Breast epithelium (tissue), 4 donors: ENCODE results near the gene SMIM30. TPM values are rescaled to one million over a fixed set of nuclear protein-coding genes. Genes with fewer than 3 reads are reported as not detected.

ENCODE experiments used
- DNase-seq, 2 donors: peaks; one replicate each; pipeline ENCODE4 v3.0.0-alpha.2; 2019; ENCODE audit warnings: low spot score in 2 of 2
- H3K27ac ChIP-seq, 2 donors: fragments of 200-600 bp; sonication (generic) in 1 of 2; one replicate each; pipeline ENCODE4 v1.5.1; 2016 to 2019; ENCODE audit warnings: mild to moderate bottlenecking in 1 of 2
- H3K27me3 ChIP-seq, 2 donors: fragments of 200-600 bp; sonication (generic) in 1 of 2; one replicate each; pipeline versions ENCODE4 v1.5.1 to v1.6.0; 2017 to 2019; ENCODE audit warnings: control low read depth in 1 of 2, mild to moderate bottlenecking in 1 of 2
- H3K36me3 ChIP-seq: fragments of 200-600 bp; one replicate; pipeline ENCODE4 v1.5.1; 2019
- H3K4me1 ChIP-seq, 2 donors: fragments of 200-600 bp; sonication (generic); one replicate each; pipeline ENCODE4 v1.5.1; 2016 to 2019; ENCODE audit warnings: control low read depth in 1 of 2
- H3K4me3 ChIP-seq, 3 donors: fragments of 200-600 bp; sonication (generic); 1 replicate in 2 of 3; 2 replicates in 1 of 3; pipeline ENCODE4 v1.5.1; 2016 to 2019; ENCODE audit warnings: mild to moderate bottlenecking in 3 of 3, moderate library complexity in 2 of 3
- H3K9me3 ChIP-seq, 2 donors: fragments of 200-600 bp; sonication (generic) in 1 of 2; one replicate each; pipeline ENCODE4 v1.5.1; 2016 to 2019; ENCODE audit warnings: control low read depth in 1 of 2
- POLR2A ChIP-seq: fragments of 450-650 bp; IDR thresholded peaks from one replicate; pipeline ENCODE4 v1.6.1; 2016; ENCODE audit warnings: antibody characterized with exemption, mild to moderate bottlenecking, moderate library complexity
- POLR2AphosphoS5 ChIP-seq, 3 donors: sonication (generic); formaldehyde crosslinking; IDR thresholded peaks; one replicate each; pipeline ENCODE4 v1.6.1; 2017; ENCODE audit warnings: antibody characterized with exemption in 3 of 3
- intact Hi-C: fragments of 100-400 bp; cut with DNase I; formaldehyde crosslinking; loops from one replicate; pipeline ENCODE4 v1.15.1; 2023; ENCODE audit warnings: low total_unique reads
- total RNA-seq, 3 donors: library from RNA; depleted of rRNA; stranded (reverse); fragments of >200 nt; gene quantifications; one replicate each; pipeline ENCODE4 v1.1.0, GENCODE V29; 2016
- TF ChIP-seq, protein P1 (sequence below), 3 donors: fragments of 450-650 bp; IDR thresholded peaks; one replicate each; pipeline ENCODE4 v1.5.1; 2016 to 2017; ENCODE audit warnings: antibody characterized with exemption in 3 of 3, mild to moderate bottlenecking in 3 of 3, moderate library complexity in 3 of 3

The SMIM30 gene
- total RNA-seq, 3 donors from 2014 or later, result 32.1 to 42.1 (median 40.8) TPM

DNA sequence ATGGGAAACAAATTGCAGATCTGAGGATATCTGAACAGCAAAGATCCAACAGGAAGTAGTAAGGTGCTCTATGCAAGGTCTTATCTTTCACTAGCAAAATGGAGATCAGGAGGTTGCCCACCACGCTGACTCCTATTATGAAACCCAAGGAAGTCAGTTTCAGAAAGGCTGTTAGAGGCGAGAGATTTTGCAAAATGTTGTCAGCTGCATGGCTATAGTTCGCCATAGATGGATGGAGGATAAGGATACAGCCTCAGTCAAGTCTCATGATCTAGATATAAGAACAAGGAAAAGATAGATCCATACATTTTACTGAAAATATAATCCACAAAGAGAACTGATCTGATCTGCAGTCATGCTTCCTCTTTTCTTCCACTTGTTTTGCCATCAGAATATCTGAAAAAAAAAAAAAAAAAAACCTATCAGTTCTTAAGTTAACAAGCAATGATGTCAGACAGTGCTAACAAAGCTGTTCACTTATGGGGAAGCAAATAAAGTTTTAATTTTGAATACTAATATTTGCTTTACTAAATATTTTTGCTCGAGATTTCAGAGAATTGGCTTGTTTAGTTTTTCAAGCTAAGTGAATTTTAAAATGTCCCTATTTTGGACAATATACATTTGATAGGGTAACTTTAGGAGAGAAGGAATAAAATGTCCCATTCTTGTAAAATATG is 33.7 kb downstream of the SMIM30 start:
- H3K36me3 ChIP-seq, result no peaks in the 10 kb centered on the region
- H3K27ac ChIP-seq, result no peak overlapping the region
- H3K9me3 ChIP-seq, result no peaks in the 10 kb centered on the region
- H3K27me3 ChIP-seq, result peaks cover 0 to 9% of the 10 kb centered on the region in 2 donors
- no peak overlapping the region for H3K4me3 ChIP-seq
- TF ChIP-seq POLR2A, result no peak
- TF ChIP-seq POLR2AphosphoS5 (IDR thresholded peaks at IDR 0.05), result no peak
- TF ChIP-seq, protein P1, sequence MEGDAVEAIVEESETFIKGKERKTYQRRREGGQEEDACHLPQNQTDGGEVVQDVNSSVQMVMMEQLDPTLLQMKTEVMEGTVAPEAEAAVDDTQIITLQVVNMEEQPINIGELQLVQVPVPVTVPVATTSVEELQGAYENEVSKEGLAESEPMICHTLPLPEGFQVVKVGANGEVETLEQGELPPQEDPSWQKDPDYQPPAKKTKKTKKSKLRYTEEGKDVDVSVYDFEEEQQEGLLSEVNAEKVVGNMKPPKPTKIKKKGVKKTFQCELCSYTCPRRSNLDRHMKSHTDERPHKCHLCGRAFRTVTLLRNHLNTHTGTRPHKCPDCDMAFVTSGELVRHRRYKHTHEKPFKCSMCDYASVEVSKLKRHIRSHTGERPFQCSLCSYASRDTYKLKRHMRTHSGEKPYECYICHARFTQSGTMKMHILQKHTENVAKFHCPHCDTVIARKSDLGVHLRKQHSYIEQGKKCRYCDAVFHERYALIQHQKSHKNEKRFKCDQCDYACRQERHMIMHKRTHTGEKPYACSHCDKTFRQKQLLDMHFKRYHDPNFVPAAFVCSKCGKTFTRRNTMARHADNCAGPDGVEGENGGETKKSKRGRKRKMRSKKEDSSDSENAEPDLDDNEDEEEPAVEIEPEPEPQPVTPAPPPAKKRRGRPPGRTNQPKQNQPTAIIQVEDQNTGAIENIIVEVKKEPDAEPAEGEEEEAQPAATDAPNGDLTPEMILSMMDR (IDR thresholded peaks at IDR 0.05), result no peak
- no peak for DNase-seq
- intact Hi-C loops, result no loop called here
- H3K4me1 ChIP-seq, result peaks cover 0 to 4% of the 10 kb centered on the region in 2 donors

GRCh38 chr7:113083816-113084495 is 34.4 kb downstream of the SMIM30 start:
- intact Hi-C loops, result no loop called here

DNA sequence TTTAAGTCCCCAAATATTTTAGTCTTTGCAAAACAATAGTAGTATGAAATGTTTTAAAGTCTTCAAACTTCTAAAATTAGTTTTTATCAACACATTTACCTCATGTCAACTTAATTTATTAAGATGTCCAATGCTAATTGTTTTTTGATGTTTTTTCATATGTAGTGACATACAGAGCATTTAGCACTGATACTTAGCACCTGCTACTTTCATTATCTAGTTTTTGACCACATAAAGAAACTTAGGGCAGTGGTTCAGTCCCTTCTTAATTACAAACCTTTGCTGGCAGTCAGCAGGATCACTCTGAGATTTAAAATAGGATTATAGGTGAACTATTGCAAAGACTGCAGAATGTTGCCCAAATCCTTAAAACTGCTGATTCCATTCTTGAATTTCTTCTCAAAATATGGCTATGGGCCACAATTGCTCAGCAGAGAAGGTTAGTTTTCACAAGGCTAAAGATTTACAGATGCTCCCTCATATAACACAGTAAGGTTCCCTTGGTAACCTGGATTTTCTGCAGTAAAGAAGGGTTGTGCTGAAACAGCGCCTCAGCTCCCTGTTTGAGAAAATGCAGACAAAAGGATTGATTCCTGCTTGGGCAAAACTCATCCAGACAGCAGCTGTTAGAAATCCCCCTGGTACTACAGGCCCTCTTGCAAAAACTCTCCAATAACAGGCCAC is 35.1 kb downstream of the SMIM30 start:
- peaks cover 0 to 4% of the 10 kb centered on the region in 2 donors for H3K4me1 ChIP-seq
- H3K27me3 ChIP-seq, result peaks cover 0 to 9% of the 10 kb centered on the region in 2 donors
- H3K36me3 ChIP-seq, result no peaks in the 10 kb centered on the region
- TF ChIP-seq, protein P1 (IDR thresholded peaks at IDR 0.05), result no peak
- TF ChIP-seq POLR2A (no peak), POLR2AphosphoS5 (IDR thresholded peaks at IDR 0.05) (no peak)
- intact Hi-C loops, result no loop called here
- no peak for DNase-seq
- no peaks in the 10 kb centered on the region for H3K9me3 ChIP-seq
- no peak overlapping the region for H3K4me3 ChIP-seq
- no peak overlapping the region for H3K27ac ChIP-seq

More at GRCh38 chr7:113083816-113084495, 34.4 kb downstream of the SMIM30 start:
- Histone ChIP-seq H3K36me3 (no peaks in the 10 kb centered on the region), H3K27me3 (peaks cover 0 to 9% of the 10 kb centered on the region in 2 donors), H3K4me3 (no peak overlapping the region), H3K27ac (no peak overlapping the region), H3K9me3 (no peaks in the 10 kb centered on the region), H3K4me1 (peaks cover 0 to 4% of the 10 kb centered on the region in 2 donors)
- TF ChIP-seq POLR2A (no peak), POLR2AphosphoS5 (IDR thresholded peaks at IDR 0.05) (no peak)
- TF ChIP-seq, protein P1 (IDR thresholded peaks at IDR 0.05), result no peak
- no peak for DNase-seq

- no peak for DNase-seq
Measured at GRCh38 chr7:113078331-113078730, 40.0 kb downstream of the SMIM30 start.

More at GRCh38 chr7:113078331-113078730, 40.0 kb downstream of the SMIM30 start:
- no peak overlapping the region for H3K4me3 ChIP-seq
- TF ChIP-seq, protein P1 (IDR thresholded peaks at IDR 0.05), result no peak
- TF ChIP-seq POLR2AphosphoS5 (IDR thresholded peaks at IDR 0.05), result no peak
- no peak for TF ChIP-seq POLR2A
- no peak overlapping the region for H3K27ac ChIP-seq
- H3K9me3 ChIP-seq, result no peaks in the 10 kb centered on the region
- intact Hi-C loops, result no loop called here
- H3K27me3 ChIP-seq, result no peaks in the 10 kb centered on the region
- H3K4me1 ChIP-seq, result no peaks in the 10 kb centered on the region
- H3K36me3 ChIP-seq, result no peaks in the 10 kb centered on the region
